Measurements from ENCODE around the gene CMIP.

The CMIP gene

DNA sequence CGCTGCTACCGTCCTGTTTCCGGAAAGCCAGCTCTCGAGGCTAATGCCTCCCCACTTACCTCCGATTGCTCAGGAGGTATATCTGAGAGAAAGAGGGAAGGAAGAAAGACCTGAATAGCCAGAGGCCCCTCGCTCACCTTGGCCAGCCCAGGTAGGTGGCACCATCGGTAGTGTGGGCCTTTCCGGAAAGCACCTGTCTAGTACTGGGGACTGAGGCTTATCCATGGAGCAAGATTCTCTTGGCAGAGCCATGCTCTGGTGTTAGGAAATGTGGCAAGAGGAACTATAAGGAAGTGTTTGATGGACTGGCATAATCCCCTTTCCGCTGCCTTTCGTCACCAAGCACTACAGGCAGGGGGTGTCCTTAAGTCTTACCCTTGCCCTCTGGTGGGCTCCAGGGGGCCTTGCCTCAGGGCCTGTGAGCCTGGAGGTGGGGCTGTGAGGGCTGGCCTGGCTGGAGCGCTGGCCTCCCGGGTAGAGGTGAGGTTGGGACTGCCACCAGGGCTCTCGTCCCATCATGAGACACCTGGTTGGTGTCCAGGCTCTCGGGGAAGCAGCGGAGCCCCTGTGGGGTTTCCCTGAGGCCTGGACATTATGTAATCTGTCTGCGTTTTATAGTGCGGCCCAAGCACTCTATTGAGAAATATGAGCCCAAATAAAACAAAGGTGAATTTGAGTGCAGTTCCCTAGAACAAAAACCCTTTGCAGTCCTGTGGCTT, 2.9 kb downstream of the CMIP start:
- DNase-seq (ENCODE audit: low read depth): no peak

DNA sequence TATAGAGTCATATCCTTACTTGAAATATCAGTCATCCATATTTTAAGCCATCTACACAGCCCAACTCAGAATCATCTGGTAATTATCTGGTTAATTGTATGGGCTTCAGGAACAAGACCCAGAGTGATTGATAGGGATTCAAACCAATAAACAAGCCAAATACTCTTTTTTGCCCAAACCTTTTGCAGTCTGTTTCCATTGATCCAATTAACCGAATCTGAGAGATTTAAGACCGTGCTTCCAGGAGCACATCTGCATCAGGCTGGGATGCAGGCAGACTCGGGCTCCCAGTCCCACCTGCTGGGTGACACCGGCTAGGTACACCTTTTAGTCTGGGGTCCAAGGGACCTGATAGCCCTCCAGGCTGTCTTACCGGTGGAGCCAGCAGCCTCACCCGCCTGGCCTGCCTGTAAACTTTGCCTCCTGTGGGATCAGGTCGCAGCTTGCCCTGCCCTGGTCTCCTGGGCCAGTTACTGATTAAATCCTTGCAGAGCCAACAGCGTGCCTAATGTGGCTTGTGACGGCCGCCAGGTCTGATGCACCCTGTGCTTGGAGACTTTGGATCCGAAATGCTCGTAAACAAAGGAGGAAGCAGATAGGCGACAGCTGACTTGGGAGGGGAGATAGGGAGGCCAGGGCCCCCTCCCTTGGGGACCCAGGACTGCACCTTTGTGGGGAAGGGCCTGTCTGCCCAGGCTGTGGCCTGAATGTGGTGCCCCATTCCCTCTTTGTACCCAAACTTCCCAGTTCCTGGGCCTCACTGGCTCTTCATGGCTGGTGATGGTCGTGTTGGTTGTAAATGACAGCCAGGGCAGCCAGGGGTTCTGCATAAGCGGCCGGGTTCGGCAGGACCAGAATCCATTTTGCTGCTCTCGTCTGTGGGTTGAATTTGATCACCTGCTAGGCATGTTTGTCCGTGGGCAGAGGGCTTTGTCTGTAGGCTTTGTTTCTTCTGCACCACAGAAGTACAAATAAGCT, 3.8 kb downstream of the CMIP start:
- no peak for DNase-seq (ENCODE audit: low read depth)

DNA sequence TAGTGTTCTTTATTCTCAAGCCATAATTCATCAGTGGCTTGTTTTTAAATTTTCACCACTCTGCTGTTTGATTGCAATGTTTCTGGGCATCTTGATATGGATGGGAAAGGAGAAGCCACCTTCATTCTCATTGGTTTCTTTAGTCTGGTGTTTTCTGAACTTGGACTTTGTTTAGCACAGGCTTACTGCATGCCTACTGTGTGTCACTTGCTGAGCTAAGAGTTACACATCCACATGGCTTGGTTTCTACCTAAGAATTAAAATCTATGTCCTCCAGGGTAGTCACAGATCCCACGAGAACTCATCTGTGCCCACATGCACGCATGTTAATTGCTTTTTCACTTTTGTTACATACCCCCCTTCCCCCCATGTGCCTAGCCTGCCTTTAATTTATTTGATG, 4.6 kb downstream of the CMIP start:
- DNase-seq (ENCODE audit: low read depth): no peak

DNA sequence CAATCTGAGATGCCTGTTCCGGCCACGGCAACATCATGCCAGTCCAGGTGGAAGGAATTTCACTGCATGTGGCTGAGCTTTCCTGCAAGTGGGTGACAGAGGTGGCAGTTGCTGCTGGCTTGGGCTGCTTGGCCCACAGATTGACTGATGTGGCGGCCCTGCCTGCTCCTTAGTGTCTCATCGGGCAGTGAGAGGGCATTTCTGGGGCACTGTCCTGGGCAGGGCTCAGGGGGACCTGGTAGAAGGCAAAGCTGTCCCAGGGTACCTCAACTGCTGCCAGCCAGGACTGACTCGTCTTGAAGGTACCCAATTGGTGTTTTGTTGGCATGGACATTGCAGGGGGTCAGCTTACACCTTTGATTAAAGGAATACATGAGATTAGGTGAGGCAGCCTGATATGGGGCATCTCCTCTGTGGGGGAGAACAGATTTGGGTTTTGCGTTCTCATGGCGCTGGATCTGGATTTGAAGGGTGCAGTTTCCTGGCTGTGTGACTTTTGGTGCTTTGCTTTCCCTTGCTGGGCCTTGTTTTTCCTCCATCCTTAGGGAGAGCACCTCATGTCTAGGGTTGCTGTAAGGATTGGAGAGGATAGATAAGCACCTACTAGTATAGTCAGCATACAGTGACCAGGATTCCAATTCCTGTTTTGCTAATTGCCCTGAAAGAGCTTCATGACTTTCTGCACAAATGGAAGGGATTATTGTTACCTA, 5.4 kb downstream of the CMIP start:
- DNase-seq (ENCODE audit: low read depth): no peak

DNA sequence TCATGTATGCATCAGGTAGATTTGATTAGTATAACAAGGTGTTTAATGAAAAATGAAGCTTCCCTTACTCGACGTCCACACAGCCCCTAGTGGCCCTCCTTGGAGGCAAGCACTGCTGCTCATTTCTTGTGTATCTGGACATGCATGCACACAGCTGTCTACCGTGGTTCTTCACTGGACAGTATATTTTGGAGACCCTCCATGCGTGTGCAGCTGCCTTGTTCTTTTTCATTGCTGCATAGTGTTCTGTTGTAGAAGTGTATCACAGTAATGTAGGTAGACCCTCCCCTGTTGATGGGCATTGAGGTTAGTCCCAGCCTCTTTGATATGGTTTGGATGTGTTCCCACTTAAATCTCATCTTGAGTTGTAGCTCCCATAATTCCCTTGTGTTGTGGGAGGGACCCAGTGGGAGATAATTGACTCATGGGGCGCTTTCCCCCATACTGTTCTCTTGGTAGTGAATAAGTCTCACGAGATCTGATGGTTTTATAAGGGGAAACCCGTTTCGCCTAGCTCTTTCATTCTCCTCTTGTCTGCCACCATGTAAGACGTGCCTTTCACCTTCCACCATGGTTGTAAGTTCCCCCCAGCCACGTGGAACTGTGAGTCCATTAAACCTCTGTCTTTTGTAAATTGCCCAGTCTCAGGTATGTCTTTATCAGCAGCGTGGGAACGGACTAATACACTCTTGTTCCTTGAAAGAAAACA, 6.3 kb downstream of the CMIP start:
- no peak for DNase-seq (ENCODE audit: low read depth)

DNA sequence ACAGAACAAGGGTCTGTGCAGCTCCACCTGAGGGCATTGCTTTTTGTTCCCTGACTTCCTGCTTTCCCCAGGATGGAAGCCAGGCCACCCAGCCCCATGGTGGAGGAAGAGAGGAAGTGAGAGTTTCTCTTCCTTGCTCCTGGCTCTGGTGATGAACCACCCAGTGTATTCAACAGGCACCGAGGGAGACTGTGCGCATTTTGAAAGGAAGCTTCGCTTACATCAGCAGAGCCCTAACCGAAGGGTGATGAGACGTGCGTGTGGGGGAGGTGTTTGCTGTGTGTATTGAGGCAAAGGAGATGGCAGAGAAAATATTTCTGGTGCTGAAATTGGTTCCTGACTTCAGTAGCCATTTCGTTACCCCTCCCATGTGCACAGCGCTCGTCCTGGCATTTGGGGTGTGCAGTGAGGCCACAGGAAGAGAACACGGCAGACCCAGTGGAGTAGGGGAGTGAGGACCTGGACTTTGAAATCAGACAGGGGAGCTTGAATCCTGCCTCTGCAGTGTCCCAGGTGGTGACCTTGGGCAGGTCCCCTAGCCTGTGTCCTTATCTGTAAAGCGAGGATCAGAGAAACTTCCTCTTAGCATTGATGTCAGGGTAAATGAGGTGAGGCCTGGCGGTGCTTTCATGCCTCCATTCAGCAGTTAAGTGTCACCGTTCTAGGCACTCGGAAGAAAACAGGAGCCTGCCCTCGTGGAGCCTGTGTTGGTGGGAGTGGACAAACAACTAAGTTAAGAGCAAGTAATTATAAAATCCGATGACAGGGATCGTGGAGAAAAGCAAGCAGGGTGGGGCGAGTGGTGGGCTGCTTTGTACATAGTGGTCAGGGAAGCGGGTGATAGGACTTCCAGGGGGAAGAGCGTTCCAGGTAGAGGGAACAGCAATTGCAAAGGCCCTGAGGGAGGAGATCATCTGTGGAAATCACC, 7.4 kb downstream of the CMIP start:
- DNase-seq (ENCODE audit: low read depth): no peak

DNA sequence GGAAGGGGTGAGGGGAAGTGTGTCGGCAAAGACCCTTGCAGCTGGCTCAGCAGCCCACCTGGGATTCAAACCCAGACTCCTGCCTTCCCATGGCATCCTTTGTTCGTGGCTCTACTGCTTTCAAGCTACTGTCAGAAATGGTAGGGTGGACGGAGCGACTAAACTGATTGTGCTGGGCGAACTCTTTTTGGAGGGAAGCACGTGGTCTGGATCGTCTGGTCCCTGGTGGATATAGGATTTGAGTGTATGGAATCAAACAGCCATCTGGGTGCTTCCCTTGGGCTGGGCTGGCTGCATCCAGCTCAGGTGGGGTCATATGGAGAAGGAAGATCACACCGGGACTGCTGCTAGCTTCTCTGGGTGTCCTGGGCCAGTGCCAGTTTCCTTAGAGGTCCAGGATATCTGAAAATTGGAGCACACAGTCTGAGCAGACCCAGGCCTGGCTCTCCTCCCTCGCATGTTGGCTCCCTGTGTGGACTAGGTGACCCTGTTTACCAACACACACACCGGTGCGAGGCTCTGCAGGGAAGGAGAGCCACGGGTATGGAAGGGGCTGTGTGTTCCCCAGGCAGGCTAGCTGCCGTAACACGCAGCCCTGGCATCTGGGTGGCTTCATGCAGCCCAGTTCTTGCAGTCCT, 8.6 kb downstream of the CMIP start:
- DNase-seq (ENCODE audit: low read depth): no peak

DNA sequence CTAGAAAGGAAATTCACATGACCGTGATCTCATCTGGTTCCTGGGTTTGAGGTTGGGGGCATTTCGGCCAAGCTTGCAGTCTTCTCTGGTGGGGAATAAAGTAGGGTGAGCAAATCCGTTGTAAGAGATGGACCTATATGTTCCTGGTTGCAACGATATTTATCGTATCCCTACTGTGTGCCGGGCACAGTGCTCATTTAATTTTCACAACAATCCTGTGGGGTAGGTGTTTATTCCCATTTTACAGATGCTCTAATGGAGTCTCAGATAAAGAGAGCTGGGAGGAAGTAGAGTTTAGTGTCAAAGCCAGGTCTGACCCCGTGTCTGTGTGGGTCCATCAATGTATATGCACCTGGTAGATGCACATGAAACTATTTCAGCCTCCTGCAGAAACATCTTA, 9.4 kb downstream of the CMIP start:
- no peak for DNase-seq (ENCODE audit: low read depth)

DNA sequence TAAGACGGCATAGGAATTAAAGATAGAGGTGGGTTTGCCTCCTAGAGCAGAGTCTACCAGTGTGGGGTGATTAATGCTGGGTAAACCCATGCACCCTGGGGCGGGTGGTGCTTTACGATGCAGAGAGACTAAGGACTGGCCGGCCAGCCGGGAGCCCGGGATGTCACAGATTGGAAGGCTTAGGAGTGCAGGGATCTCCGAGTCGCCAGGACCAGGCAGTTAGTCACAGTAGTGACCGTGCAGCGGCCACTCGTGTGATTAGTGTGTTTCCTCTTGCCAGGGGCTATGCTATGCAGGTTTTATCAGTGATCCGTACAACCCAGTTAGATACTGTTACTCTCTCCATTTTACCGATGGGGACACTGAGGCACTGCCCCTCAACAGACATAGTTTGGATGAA, 10.4 kb downstream of the CMIP start:
- no peak for DNase-seq (ENCODE audit: low read depth)

DNA sequence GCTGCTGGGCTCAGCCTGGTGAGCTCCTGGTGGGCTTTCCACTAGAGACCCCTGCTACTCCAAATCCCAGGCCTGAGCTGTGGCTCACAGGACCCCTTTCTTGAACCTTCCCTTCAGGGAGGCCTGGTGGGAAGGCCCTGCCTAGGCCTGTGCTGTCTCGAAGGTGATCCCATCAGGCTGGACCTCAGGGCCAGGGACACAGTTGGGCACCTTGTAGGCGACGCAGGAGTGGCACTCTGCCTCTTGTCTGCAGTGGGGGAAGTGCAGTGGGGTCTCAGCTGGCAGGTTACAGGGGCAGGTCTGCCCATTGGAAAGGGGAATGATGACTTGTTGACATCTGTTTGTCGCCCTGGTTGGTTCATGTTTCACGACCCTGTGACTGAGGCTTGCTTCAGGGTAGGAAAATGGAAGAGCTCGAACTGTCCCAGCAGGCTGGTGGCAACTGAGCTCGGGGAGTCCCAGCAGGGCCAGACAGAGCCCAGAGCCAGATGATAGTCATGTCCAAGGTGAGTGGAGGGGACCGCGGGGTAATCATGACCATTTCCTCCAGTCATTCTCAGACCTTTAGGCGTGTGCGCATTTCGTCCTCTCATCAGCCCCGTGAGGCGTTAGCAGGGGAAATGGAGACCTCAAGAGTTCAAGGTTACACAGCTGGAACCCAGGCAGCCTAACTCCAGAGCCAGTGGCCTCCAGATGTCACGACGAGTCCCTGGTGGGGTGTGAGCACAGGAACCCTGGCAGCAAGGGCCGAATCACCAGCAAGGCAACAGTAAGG, 11.3 kb downstream of the CMIP start:
- DNase-seq (ENCODE audit: low read depth): no peak

DNA sequence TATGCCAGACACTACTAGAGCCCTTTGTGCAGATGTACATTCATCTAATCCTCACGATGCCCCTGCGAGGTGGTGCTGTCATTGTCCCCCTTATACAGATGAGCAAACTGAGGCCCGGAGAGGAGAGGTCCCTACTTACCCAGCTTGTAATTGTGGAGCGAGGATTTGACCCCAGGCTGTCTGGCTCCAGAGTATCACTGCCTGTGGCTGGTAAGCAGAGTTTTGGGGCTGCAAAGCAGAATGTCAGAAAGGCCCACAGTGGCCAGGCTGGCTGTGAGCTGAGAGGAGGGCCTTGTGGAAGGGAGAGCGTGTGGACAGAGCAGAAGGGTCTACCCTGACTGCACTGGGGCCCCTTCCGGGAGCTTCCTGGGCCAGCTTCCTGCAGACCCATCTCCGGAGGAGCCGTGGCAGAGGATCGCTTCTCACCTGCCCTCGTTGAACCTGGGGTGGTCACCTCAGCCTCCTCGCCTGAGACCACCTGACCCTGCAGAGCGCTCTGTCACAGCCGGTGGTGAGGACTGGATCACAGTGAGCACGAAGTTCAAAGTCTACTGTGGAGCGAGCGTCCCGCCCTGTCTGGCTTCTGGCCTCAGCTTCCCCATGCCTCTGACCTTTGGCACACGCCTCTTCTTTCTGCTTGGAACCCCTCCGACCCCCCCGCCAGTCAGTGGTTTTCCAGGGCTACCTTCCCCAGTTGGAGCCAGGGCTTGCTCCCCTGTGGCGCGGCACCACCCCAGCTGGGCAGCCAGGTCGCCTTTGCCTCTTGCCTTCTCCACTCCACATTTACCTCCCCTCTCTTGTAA, 12.1 kb downstream of the CMIP start:
- DNase-seq (ENCODE audit: low read depth): no peak

DNA sequence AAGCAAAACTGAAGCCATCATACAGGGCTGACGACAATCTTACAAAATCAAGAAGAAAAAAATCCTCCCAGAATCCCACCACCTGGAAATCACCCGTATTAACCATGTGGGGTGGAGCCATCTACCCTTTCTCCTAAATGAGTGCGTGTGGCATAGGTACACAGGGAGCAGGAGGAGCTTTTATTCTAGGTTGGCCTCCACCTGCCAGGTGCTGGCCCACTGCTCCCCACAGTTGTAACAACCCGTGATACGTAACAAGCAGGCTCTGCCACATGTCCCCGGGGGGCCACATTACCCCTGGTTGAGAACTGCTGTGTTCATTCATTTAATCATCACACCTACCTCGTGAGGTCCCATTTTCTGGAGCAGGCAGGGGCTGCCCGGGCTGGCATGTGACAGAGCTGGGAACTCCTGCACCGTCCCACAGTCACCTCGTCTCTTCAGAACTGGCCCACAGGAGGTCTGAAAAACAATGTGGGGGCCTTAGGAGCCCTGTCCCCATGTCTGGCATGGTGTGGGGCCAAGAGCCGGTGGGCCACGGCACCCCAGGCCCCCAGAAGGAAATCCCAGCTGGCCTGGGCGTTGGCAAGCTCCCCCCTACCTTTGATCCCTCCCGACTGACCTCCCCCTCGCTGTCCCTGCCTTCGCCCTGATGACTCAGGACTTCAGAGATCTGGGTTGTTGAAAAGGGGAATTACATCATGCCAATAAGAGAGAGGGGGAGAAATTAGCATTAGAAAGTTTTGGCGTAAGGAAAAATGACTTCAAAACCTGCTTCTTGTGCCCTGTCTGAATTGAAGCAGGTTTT, 12.9 kb downstream of the CMIP start:
- no peak for DNase-seq (ENCODE audit: low read depth)

DNA sequence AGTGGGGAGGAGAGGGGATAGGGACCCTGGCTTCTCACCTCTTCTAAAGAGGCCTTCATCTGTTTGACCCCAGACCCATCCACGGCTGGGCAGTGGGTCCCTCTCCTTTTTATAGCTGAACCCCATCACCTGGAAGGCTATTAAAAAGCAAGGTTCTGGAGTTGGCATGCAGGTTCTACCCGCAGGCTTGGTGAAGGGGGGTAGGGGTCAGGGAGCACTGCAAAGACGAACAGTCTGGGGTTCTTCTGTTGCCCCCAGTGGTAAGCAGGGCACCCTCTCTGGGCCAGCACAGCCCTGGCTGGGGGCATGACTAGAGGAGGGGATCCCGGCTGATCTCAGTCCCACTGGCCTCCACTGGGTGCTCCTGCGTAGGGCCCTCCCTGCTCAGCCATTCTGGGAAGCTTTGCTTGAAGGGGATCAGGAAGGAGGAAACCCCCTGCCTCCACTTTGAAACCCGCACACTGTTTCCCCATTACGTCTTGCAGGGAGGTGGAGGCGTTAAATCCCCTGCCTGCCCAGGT, 13.6 kb downstream of the CMIP start:
- no peak for DNase-seq (ENCODE audit: low read depth)

DNA sequence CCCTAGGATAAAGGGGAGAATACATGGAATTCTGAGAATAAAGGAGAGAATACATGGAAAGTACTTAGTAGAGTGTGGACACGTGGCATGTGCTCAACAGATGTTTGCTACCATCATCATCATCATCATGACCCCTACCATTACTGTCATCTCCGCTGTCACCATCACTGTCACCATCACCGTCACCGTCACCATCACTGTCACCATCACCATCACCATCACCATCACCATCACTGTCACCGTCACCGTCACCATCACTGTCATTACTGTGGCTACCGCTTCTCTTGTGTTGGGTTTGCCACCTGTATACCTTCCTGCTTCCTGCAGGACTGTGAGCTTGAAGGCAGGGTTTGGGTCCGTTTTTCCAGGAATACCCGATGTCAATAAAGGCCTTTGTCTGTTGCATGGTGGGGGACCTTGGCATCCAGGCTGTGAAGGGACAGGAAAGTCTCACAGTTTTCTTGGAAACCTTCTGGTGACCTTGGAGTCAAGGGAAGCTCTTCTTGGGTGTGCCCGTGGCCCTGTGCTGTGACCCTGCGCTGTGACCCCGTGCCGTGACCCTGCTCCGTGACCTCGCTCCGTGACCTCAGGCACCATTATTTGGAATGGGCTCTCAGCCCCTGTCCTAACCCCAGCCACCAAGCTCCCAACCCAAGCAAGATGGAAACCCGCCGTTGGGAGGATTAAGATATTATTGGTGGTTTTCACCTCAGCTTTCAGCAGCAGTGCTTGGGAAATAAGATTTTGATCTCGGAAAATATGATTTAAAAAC, 14.4 kb downstream of the CMIP start:
- no peak for DNase-seq (ENCODE audit: low read depth)

DNA sequence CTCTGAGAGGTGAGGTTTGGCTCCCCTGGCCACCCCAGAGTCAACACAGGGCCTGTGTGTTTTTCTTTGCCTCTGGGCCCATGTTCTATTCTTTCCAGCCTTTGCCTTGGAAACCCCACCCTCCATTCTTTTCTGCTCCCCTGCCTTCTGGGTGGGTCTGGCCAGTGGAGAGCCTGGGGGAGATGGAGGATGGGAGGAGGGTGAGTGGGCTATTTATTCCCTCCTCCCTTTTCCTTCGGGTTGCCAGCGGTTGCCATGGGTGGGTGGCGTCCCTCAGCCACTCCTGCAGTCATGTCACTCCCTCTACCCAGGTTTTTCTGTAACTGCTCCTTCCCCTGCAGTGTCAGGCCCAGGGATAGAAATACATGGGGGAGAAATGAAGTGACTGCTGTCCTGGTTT, 15.5 kb downstream of the CMIP start:
- DNase-seq (ENCODE audit: low read depth): no peak

DNA sequence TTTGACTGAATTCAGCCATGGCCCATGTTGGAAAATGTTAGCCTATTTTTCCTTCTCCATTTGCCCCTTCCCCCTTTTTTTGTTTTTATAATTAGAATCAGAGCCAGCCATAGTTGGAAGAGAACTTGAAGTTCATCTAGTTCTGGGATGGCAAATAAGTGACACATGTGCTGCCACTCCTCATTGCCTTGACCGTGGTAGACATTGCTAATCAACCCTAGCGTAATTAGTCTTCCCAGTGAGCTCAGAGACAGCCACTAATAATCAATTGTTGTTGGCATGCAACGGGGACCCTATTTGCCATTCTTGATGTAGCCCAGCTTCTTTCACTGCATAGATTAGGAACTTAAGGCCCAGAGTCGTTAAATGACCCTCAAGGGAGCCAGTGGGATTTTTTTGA, 16.6 kb downstream of the CMIP start:
- no peak for DNase-seq (ENCODE audit: low read depth)

DNA sequence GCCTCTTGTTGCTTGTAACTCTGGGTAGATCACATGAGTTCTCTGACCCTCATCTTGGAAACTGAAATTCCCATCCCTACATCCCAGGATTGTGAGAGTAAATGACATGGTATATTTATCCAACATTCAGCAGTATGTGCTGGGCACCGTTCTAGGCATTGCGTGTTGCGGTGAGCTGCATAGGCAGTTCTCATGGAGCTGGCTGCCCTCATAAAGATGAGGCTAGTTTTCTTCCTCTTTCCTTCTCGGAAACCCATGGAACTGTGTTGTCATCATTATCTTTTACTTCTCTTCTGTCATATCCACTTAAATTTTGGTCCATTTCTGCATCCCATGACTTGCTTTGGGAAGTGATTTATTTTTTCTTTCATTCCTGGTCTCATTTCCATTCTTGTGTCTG, 17.2 kb downstream of the CMIP start:
- no peak for DNase-seq (ENCODE audit: low read depth)

Data from activated T-cell treated with anti-CD3 and anti-CD28 coated beads for 1 hour (primary cell).